Stimulated activated CD8-positive, alpha-beta memory T cell treated with anti-CD3 and anti-CD28 coated beads, Interleukin-7, amount 100 ng/mL, for 24 hours (primary cell): ENCODE measurements around the gene HMG20B.

Experiments
- DNase-seq: peaks from one replicate; pipeline ENCODE4 v3.0.0-alpha.2; 2020; ENCODE audit warnings: low read depth

The HMG20B gene

GRCh38 chr19:3537101-3537437 lies 35.7 kb upstream of the HMG20B start:
- no peak for DNase-seq

GRCh38 chr19:3537438-3538240 lies 35.1 kb upstream of the HMG20B start:
- no peak for DNase-seq

GRCh38 chr19:3538258-3538929 lies 34.4 kb upstream of the HMG20B start:
- no peak for DNase-seq

GRCh38 chr19:3538965-3539755 lies 33.6 kb upstream of the HMG20B start, which contains the start of gene TEKTIP1:
TSS of gene TEKTIP1 (plus strand) at chr19:3539174. CDS start at chr19:3539178, 4 bp downstream.
- no peak for DNase-seq

GRCh38 chr19:3539756-3540118 lies 33.0 kb upstream of the HMG20B start:
- DNase-seq, result no peak

DNA sequence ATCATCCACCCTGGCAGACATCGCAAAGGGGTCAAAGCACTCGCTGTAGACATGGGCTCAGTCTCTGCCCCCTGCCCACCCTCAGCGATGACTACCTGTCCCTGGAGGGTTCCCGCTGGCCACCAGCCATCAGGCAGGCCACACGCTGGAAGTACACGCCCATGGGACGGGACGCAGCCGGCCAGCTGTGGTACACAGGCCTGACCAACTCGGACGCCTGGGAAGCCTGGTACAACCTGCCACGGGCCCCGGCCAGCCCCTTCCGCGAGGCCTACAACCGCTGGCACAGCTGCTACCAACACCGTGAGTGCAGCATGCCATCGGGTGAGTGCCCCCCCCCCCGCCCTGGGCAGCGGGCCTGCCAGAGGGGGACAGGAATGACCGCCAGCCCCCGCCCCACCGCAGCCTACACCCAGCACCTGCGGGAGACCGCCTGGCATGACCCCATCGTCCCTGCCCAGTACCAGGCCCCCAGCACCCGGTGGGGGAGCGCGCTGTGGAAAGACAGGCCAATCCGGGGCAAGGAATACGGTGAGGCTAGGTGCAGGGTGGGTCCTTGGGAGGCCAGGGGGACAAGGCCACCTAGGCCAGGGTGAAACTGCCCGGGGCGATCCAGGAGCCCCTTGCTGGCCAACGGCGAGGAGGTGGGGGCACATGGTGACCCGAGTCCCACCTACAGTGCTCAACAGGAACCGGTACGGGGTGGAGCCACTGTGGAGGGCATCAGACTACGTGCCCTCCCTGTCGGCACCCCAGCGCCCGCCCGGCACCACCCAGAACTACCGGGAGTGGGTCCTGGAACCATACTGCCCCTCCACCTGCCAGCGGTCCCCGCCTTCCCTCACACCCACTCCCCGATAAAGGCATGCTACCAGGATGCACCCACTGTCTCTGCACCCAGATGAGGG lies 29.3 kb upstream of the HMG20B start:
- DNase-seq, result no peak

DNA sequence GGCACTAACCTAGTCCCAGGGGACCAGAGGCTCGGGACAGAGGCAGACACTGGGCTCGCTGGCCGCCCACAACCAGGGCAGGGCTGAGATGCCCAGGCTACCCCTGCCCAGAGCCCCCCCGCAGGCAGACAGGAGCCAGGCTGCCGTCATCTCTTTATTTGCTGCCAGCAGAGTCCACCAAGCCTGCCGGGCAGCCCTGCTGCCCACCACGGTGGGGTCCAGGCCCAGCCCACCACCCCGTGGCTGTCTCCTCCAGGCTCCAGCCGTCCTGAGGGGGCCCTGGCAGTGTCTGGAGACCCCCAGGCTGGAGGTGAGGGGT lies 28.7 kb upstream of the HMG20B start:
- DNase-seq, result no peak

DNA sequence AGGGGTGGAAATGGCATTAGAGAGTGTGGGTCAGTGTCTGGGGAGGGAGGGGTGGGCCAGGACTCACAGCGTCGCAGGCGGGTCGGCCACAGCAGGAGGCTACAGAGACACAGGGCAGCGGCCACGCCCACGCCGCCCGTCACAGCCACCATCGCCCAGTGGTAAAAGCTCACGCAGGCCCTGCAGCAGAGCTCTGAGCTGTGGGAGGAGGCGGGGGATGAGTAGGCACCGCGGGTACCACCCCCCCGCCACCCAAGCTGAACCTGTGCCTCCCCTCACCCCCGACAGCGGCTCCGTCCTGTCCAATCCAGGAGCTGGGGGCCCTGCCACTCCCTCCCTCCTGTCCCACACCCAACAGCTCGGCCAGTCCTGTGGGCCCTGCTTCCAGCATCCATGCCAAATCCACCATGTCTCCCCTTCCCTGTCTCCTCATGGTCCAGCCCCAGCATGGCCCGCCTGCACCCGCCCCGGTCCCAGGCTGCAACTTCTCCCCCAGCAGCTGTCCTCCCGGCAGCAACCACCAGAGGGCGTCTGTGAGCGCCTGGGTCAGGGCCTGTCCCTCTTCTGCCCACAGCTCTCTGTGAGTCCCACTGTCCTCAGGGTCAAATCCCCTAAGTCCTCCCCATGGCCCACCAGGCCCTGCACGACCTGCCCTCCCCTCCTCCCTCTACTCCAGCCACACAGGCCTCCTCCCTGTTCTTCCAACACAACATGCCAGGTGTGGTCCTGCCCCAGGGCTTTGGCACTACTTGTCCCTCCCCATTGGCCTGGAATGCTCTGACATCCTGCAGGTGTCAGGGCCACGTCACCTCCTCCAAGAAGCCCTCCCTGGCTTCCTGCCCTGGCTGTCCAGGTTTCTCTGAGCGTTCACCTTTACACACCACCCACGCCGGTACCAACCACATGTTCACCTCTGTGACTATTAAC lies 27.7 kb upstream of the HMG20B start:
- DNase-seq, result peak; percentile 70

DNA sequence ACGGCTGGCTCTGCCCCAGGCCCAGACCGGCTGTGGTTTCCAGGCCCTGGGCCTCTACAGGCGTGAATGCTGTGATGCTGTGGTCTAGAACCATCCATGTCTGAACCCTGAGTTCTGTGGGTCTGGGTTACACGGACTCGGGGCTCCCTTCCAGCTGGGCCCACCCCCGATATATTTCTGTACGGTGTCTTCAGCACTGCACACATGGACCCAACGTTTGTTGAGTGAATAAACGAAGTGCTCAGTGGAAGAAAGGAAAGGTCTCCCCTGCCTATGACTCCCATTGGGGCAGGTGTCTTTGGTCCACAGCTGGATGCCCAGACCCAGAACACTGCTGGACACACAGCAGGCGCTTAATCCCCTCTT lies 27.1 kb upstream of the HMG20B start:
- no peak for DNase-seq

DNA sequence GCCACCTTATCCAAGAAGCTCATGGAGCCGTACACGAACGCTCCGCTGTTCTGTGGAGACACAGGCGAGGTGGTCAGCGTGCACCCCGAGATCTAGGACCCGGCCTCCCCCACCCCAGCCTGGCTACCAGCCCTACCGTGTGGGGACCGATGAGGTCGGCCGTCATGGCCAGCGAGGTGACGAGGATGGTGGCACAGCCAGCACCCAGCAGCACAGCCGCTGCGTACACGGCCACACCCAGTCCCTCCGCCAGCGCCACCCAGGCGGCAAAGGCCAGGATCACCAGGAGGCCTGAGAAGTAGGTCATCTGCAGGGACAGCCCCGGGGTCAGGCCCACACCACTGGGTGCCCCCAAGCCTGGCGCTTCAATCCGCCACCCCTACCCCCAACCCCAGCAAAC lies 26.6 kb upstream of the HMG20B start:
- no peak for DNase-seq

DNA sequence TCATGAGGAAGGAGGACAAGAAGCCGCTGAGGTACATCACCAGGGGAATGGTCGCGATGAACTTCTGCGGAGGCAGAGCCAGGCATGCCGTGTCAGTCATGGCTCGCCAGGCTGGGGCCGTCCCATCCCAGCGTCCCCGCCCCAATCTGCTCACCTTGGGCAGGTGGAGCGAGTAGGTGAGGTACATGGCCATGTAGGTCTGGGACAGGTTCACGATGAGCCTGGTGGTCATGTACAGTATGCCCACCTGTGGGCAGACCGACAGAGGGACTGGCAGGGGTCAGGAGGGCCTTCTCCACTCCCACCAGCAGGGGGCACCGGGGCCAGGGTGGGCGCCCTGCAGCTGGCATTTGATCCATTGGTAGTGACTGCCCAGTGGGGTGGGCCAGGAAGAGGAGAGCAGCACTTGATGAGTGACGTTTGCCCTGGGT lies 25.4 kb upstream of the HMG20B start:
- no peak for DNase-seq

DNA sequence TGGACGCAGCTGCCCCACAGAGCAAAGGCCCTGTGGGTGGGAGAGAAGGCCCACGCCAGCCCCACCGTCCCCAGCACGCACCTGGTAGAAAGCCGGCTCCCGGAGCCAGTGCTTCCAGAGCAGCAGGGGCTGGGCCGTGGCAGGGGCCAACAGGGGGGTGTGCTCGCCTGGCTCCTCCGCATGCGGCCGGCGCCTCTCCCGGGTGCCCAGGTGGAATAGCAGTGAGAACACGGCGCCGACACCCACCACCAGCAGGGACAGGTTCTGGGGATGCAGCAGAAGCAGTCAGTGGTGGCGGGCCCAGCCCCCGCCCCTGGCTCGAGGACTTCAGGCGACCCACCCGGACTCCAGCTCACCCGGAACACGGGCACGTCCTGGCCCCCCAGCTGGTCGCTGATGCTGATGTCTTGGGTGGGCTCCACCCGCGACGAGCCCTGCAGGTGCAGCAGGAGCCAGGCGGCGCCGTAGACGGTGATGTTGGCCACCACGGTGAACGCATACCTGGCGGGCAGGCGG lies 24.9 kb upstream of the HMG20B start:
- no peak for DNase-seq

DNA sequence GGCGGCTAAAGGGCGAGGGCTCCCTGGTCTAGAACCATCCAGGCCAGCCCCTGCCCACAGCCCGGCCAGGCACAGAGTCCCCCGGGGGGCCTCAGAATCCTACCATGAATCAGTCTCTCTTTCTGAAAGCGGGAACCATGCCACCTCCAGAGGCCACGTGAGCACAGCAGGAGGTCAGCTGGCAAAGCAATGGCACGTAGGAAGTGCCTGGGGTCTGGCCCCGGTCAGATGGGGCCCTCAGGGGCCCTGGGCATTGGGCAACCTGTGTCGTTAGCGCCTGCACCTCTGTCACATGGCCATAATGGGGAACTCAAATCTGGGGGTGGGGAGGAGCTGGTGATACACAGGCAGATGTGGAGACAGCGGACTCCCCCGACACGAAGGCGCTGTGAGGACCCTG lies 24.1 kb upstream of the HMG20B start:
- DNase-seq, result no peak

GRCh38 chr19:3549816-3550215 lies 22.9 kb upstream of the HMG20B start:
- no peak for DNase-seq

DNA sequence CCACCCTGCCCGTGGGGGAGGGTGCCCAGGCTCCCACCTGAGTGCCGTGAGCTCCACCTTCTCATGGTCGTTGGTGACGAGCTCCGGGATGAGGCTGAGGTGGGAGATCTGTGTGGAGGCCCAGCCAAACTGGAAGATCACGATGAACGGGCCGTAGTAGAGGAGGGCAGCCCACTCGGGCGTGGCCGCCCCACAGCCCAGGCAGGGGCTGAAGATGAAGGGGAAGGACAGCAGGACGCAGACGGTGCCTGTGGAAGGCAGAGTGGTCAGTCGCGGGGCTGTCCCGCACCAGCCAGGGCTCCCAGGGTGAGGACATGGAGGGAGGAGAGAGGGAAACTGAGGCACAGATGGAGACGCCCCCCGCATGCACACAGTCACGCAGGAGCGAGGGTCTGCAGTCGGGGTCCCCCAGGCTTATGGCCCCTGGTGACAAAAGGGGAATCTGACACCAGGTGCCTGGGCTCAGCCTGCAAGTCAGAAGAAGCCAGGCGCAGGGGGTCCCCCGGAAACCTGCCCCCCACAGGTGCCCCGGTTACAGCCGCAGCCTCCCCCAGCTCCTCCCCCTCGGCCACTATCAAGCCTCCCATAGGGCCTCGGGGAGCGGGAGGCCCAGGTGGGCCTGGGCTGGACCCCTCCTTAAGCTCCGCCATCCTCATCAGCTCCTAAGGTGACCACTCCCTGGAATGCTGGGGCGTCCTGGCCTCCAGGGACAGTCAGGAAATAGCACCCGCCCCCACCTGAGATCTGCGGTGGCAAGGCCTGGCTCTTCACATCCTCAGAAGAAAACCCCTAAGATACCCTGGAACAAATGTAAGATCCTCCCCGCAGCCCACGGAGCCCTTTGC lies 21.6 kb upstream of the HMG20B start:
- DNase-seq, result no peak

GRCh38 chr19:3551792-3552095 lies 21.0 kb upstream of the HMG20B start:
- no peak for DNase-seq

DNA sequence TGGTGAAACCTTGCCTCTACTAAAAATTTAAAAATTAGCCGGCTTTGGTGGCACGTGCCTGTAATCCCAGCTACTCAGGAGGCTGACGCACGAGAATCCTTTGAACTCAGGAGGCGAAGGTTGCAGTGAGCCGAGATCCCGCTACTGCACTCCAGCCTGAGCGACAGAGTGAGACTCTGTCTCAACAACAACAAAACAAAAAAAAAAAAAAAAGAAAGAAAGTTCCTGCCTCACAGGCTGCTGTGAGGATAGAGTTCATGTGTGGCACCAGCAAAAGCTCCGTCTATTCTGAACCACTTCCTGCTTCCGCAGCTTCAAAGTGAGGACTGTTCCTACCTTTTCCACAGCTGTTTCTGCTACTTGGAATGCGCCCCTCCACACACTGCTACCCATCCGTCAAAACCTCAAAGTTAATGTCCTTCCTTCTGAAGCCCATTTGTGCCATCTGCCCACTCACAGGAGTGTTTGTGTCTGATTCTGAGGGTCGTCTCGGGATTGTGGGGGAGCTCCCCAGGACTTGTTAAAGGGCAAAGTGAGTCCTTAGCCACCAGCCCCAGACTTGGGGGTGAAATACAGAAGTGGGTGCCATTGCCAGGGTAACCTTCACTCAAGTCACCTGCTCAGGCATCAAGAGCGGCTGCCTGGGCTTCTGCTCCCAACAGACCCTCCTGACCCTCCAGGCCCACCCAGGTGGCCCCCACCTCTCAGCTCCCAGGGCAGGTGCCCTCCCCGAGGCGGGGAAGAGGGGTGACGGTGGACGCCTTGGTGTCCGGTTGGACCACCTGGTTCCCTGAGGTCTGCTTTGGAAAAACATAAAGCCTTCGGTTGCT lies 18.3 kb upstream of the HMG20B start:
- DNase-seq, result no peak

- no peak for DNase-seq
These were observed 16.9 kb upstream of the HMG20B start for GRCh38 chr19:3555653-3556422.
